ENCODE data around the gene SYNDIG1L. TPM values are rescaled to one million over a fixed set of nuclear protein-coding genes. Genes with fewer than 3 reads are reported as not detected.

SYNDIG1L gene
- total RNA-seq, 1 experiment from 2014 or later, result not detected

GRCh38 chr14:74395094-74395493 is 30.9 kb downstream of the SYNDIG1L start:
- H4K20me1 ChIP-seq (ENCODE audit: insufficient read depth), result no peaks in the 10 kb centered on the region
- H3K4me2 ChIP-seq (ENCODE audit: low read length), result no peak overlapping the region
- no peak for ATAC-seq
- DNase-seq (ENCODE audit: low read depth, low spot score), result no peak
- no peak for TF ChIP-seq EGR1 (IDR thresholded peaks at IDR 0.05; ENCODE audit: low read depth)
- TF ChIP-seq POLR2AphosphoS5 (IDR thresholded peaks at IDR 0.05; ENCODE audit: low read depth, low read length), result no peak
- no peak for TF ChIP-seq JUND (IDR thresholded peaks at IDR 0.05)
- TF ChIP-seq ATF3 (IDR thresholded peaks at IDR 0.05), result no peak
- no peak for TF ChIP-seq REST (IDR thresholded peaks at IDR 0.05; ENCODE audit: low read depth)
- TF ChIP-seq SRF (IDR thresholded peaks at IDR 0.05; ENCODE audit: low read depth), result no peak
- TF ChIP-seq FOSL1 (IDR thresholded peaks at IDR 0.05; ENCODE audit: low read depth), result no peak
- no peak for TF ChIP-seq ELF1 (IDR thresholded peaks at IDR 0.05; ENCODE audit: borderline replicate concordance, low read depth)
- no peak overlapping the region for H3K9ac ChIP-seq (ENCODE audit: low read length)
- H3K27me3 ChIP-seq (ENCODE audit: insufficient read depth, low read length), result peaks cover 4% of the 10 kb centered on the region; the same call in 1 of the 2 replicates
- intact Hi-C loops (cut with micrococcal nuclease), result no loop called here
- ChIA-PET CTCF (no interaction called here), RAD21 (ENCODE audit: low non-redundant PET in 1 of 2, low total read pairs in 2 of 2, uncharacterized antibody in 2 of 2, unreplicated experiment in 2 of 2) (no interaction called here), POLR2A (no interaction called here)
- no peaks in the 10 kb centered on the region for H3K9me2 ChIP-seq (ENCODE audit: insufficient read depth)
- no peaks in the 10 kb centered on the region for H3K4me1 ChIP-seq (ENCODE audit: control insufficient read depth in 1 of 2, insufficient read depth in 2 of 2, low read length in 2 of 2)
- no peaks in the 10 kb centered on the region for H3K9me3 ChIP-seq (ENCODE audit: control insufficient read depth in 1 of 2, insufficient read depth in 1 of 2, low read depth in 1 of 2, low read length in 2 of 2)
- no peak overlapping the region for H3K4me3 ChIP-seq (replicated peaks in 1 of 2; ENCODE audit: low read depth in 1 of 2, low read length in 2 of 2)
- no TSS peak for BruUV-seq (replicated peaks)
- H2AFZ ChIP-seq (ENCODE audit: low read depth, low read length, poor library complexity, severe bottlenecking), result no peak overlapping the region
- no peaks in the 10 kb centered on the region for H3K79me2 ChIP-seq (ENCODE audit: insufficient read depth, low read length)
- H3K36me3 ChIP-seq (ENCODE audit: control insufficient read depth in 1 of 2, insufficient read depth in 2 of 2, low read length in 2 of 2), result no peaks in the 10 kb centered on the region
- no peak overlapping the region for H3K27ac ChIP-seq (ENCODE audit: low read depth, low read length)
